Ovary (tissue), 3 donors: Measurements from ENCODE around the gene ITGA2.

Experiments
- EP300 ChIP-seq: sonication (generic); formaldehyde crosslinking; IDR thresholded peaks from one replicate; pipeline ENCODE4 v1.6.1; 2017; ENCODE audit warnings: antibody characterized with exemption
- POLR2A ChIP-seq: fragments of 450-650 bp; IDR thresholded peaks from one replicate; pipeline ENCODE4 v1.6.1; 2017; ENCODE audit warnings: antibody characterized with exemption, mild to moderate bottlenecking, moderate library complexity
- TF ChIP-seq, protein P1 (sequence below), 3 donors: fragments of 450-650 bp in 2 of 3; fragments of 200-600 bp in 1 of 3; IDR thresholded peaks; one replicate each; pipeline versions ENCODE4 v1.5.1 to v1.8.0; 2016 to 2022; ENCODE audit warnings: antibody characterized with exemption in 3 of 3, mild to moderate bottlenecking in 1 of 3
- donor health status: DM: no; HTN: no; CAD: no.

DNA sequence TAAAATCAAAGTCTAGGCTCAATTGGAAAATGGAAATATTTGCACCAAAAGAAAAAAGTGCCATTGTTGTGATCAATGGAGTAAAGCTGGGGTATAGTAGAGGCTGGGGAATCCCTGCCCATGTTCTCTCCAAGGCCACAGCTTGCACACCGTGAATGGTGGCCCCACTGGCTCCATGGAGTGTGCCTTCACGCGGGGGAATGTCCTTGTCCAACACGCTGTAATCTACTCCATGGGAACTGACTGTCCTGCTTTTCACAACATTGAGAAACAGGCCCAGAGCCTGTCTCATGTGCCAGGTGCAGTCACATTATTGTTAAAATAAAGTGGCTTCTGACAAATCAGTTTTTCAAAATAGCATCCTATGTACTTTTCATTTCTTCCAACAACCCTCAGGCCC is 33.1 kb upstream of the ITGA2 start:
- TF ChIP-seq, protein P1, sequence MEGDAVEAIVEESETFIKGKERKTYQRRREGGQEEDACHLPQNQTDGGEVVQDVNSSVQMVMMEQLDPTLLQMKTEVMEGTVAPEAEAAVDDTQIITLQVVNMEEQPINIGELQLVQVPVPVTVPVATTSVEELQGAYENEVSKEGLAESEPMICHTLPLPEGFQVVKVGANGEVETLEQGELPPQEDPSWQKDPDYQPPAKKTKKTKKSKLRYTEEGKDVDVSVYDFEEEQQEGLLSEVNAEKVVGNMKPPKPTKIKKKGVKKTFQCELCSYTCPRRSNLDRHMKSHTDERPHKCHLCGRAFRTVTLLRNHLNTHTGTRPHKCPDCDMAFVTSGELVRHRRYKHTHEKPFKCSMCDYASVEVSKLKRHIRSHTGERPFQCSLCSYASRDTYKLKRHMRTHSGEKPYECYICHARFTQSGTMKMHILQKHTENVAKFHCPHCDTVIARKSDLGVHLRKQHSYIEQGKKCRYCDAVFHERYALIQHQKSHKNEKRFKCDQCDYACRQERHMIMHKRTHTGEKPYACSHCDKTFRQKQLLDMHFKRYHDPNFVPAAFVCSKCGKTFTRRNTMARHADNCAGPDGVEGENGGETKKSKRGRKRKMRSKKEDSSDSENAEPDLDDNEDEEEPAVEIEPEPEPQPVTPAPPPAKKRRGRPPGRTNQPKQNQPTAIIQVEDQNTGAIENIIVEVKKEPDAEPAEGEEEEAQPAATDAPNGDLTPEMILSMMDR (IDR thresholded peaks at IDR 0.05), result no peak
- TF ChIP-seq POLR2A, result no peak
- no peak for TF ChIP-seq EP300
